Measurements from ENCODE around the gene SCCPDH. TPM values are rescaled to one million over a fixed set of nuclear protein-coding genes. Genes with fewer than 3 reads are reported as not detected.

The SCCPDH gene
- total and polyA plus RNA-seq, 2 donors (not counting 1 experiment from before 2014, with no cell fraction given): 47.8 to 58.0 TPM

DNA sequence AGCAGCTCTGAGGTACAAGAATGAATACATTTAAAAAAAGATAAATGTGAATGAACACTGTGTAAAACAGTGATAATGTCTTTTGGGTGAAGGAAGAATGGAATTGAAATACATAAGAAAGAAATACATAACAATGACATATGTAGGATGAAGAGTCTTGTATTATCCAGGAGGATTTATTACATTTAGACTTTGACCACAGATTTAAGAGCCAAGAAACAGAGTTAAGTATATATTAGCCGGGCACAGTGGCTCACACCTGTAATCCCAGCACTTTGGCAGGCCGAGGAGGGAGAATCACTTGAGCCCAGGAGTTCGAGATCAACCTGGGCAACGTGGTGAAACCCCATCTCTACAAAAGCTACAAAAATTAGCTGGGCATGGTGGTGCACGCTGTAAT lies 79.7 kb downstream of the SCCPDH start:
- no peaks in the 10 kb centered on the region for H4K20me1 ChIP-seq (ENCODE audit: control insufficient read depth, extremely low read depth, insufficient read depth, low read length)
- no peak overlapping the region for H3K4me3 ChIP-seq (replicated peaks in 1 of 4; ENCODE audit: control extremely low read depth in 1 of 4, insufficient read depth in 1 of 4, low read depth in 3 of 4, low read length in 4 of 4)
- H2AFZ ChIP-seq (ENCODE audit: low read length): no peak overlapping the region
- TF ChIP-seq, protein P1, sequence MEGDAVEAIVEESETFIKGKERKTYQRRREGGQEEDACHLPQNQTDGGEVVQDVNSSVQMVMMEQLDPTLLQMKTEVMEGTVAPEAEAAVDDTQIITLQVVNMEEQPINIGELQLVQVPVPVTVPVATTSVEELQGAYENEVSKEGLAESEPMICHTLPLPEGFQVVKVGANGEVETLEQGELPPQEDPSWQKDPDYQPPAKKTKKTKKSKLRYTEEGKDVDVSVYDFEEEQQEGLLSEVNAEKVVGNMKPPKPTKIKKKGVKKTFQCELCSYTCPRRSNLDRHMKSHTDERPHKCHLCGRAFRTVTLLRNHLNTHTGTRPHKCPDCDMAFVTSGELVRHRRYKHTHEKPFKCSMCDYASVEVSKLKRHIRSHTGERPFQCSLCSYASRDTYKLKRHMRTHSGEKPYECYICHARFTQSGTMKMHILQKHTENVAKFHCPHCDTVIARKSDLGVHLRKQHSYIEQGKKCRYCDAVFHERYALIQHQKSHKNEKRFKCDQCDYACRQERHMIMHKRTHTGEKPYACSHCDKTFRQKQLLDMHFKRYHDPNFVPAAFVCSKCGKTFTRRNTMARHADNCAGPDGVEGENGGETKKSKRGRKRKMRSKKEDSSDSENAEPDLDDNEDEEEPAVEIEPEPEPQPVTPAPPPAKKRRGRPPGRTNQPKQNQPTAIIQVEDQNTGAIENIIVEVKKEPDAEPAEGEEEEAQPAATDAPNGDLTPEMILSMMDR (conservative IDR thresholded peaks at IDR 0.05 in 1 of 2, IDR thresholded peaks at IDR 0.05 in 1 of 2; ENCODE audit: low read depth in 1 of 2, low read length in 2 of 2): no peak
- no peak for TF ChIP-seq EZH2 (IDR thresholded peaks at IDR 0.05; ENCODE audit: low read length, missing control alignments)
- no peaks in the 10 kb centered on the region for H3K36me3 ChIP-seq (ENCODE audit: control insufficient read depth, insufficient read depth, low read length)
- no peak overlapping the region for H3K9ac ChIP-seq (ENCODE audit: insufficient read depth, low read length)
- no peaks in the 10 kb centered on the region for H3K4me1 ChIP-seq (ENCODE audit: control insufficient read depth, extremely low read depth, insufficient read depth, low read length)
- peaks cover 3% of the 10 kb centered on the region for H3K27me3 ChIP-seq (ENCODE audit: control insufficient read depth, insufficient read depth, low read length)
- no peak for DNase-seq (ENCODE audit: low read depth in 2 of 2)
- H3K27ac ChIP-seq (ENCODE audit: insufficient read depth, low read length): no peak overlapping the region
- H3K9me3 ChIP-seq (ENCODE audit: control insufficient read depth, insufficient read depth, low read depth, low read length): no peaks in the 10 kb centered on the region
- H3K79me2 ChIP-seq (ENCODE audit: control insufficient read depth, insufficient read depth, low read length): no peaks in the 10 kb centered on the region
- H3K4me2 ChIP-seq (ENCODE audit: extremely low read depth, insufficient read depth, low read length): no peak overlapping the region

DNA sequence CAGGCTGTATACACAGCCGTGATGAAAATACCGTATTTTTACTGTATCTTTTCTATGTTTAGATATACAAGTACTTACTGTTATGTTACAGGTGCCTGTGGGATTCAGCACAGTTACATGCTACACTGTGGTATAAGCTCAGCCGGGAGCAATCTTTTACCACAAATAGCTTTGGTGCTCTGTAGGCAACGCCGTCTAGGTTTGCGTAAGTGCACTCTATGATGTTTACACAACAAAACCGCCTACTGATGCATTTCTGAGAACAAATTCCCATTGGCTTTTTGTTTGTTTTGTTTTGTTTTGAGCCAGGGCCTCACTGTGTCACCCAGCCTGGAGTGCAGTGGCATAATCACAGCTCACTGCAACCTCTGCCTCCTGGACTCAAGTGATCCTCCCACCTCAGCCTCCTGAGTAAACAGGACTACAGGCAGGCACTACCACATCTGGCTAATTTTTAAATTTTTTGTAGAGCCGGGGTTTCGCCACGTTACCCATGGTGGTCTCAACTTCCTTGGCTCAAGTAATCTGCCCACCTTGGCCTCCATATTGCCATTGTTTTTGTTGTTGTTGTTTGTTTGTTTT lies 81.0 kb downstream of the SCCPDH start:
- Histone ChIP-seq H2AFZ (ENCODE audit: low read length) (no peak overlapping the region), H3K9me3 (ENCODE audit: control insufficient read depth, insufficient read depth, low read depth, low read length) (no peaks in the 10 kb centered on the region), H3K4me2 (ENCODE audit: extremely low read depth, insufficient read depth, low read length) (no peak overlapping the region), H3K4me1 (ENCODE audit: control insufficient read depth, extremely low read depth, insufficient read depth, low read length) (no peaks in the 10 kb centered on the region), H3K27me3 (ENCODE audit: control insufficient read depth, insufficient read depth, low read length) (peaks cover 3% of the 10 kb centered on the region), H3K79me2 (ENCODE audit: control insufficient read depth, insufficient read depth, low read length) (no peaks in the 10 kb centered on the region), H3K27ac (ENCODE audit: insufficient read depth, low read length) (no peak overlapping the region), H3K36me3 (ENCODE audit: control insufficient read depth, insufficient read depth, low read length) (no peaks in the 10 kb centered on the region), H3K4me3 (replicated peaks in 1 of 4; ENCODE audit: control extremely low read depth in 1 of 4, insufficient read depth in 1 of 4, low read depth in 3 of 4, low read length in 4 of 4) (no peak overlapping the region), H4K20me1 (ENCODE audit: control insufficient read depth, extremely low read depth, insufficient read depth, low read length) (no peaks in the 10 kb centered on the region), H3K9ac (ENCODE audit: insufficient read depth, low read length) (no peak overlapping the region)
- no peak for DNase-seq (ENCODE audit: low read depth in 2 of 2)
- TF ChIP-seq, protein P1 (conservative IDR thresholded peaks at IDR 0.05 in 1 of 2, IDR thresholded peaks at IDR 0.05 in 1 of 2; ENCODE audit: low read depth in 1 of 2, low read length in 2 of 2): no peak
- no peak for TF ChIP-seq EZH2 (IDR thresholded peaks at IDR 0.05; ENCODE audit: low read length, missing control alignments)

DNA sequence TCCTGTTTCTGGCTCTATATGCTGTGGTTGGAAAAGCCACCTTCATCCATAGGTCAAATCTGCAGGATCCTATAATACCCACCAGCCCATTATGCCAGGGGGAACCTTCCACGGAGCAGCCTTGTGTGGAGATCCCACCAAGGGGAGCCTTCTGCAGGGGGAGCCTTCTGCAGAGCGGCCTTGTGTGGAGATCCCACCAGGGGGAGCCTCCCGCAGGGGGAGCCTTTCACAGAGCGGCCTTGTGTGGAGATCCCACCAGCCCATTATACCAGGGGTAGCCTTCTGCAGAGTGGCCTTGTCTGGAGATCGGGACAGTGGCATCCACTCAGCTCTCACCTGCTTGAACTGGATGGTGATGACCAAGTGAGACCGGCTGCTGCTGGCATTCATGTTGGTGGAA lies 85.3 kb downstream of the SCCPDH start:
- no peak overlapping the region for H3K4me3 ChIP-seq (replicated peaks in 1 of 4; ENCODE audit: control extremely low read depth in 1 of 4, insufficient read depth in 1 of 4, low read depth in 3 of 4, low read length in 4 of 4)
- H3K27me3 ChIP-seq (ENCODE audit: control insufficient read depth, insufficient read depth, low read length): peaks cover 3% of the 10 kb centered on the region
- H3K4me2 ChIP-seq (ENCODE audit: extremely low read depth, insufficient read depth, low read length): no peak overlapping the region
- H3K79me2 ChIP-seq (ENCODE audit: control insufficient read depth, insufficient read depth, low read length): no peaks in the 10 kb centered on the region
- H2AFZ ChIP-seq (ENCODE audit: low read length): no peak overlapping the region
- no peak overlapping the region for H3K27ac ChIP-seq (ENCODE audit: insufficient read depth, low read length)
- TF ChIP-seq, protein P1 (conservative IDR thresholded peaks at IDR 0.05 in 1 of 2, IDR thresholded peaks at IDR 0.05 in 1 of 2; ENCODE audit: low read depth in 1 of 2, low read length in 2 of 2): peak in 1 of 2 donors; percentile 8
- TF ChIP-seq EZH2 (IDR thresholded peaks at IDR 0.05; ENCODE audit: low read length, missing control alignments): no peak
- no peak overlapping the region for H3K9ac ChIP-seq (ENCODE audit: insufficient read depth, low read length)
- no peaks in the 10 kb centered on the region for H3K36me3 ChIP-seq (ENCODE audit: control insufficient read depth, insufficient read depth, low read length)
- DNase-seq (ENCODE audit: low read depth in 2 of 2): no peak
- no peaks in the 10 kb centered on the region for H4K20me1 ChIP-seq (ENCODE audit: control insufficient read depth, extremely low read depth, insufficient read depth, low read length)
- no peaks in the 10 kb centered on the region for H3K9me3 ChIP-seq (ENCODE audit: control insufficient read depth, insufficient read depth, low read depth, low read length)
- no peaks in the 10 kb centered on the region for H3K4me1 ChIP-seq (ENCODE audit: control insufficient read depth, extremely low read depth, insufficient read depth, low read length)

Data from fibroblast of lung (primary cell).